ENCODE results near the gene NUF2.
"Not testable (repeated sequence)": the region's sequence is repeated elsewhere in the genome, so short reads cannot be mapped to it uniquely, and the experiment has no call there.

The NUF2 gene

GRCh38 chr1:163321311-163322305, at the start of gene NUF2:
Gene NUF2, plus strand, starts transcription at chr1:163321954. Its CDS starts 4,098 bp downstream, at chr1:163326052.
- peak within 1 kb of the TSS; percentile 87 for H3K4me3 ChIP-seq (ENCODE audit: low read depth, low read length)
- peaks cover 17% of the 10 kb centered on the region for H3K36me3 ChIP-seq (ENCODE audit: control insufficient read depth, insufficient read depth, low read length)
- no peaks in the 10 kb centered on the region for H3K9me3 ChIP-seq (ENCODE audit: control insufficient read depth, insufficient read depth, low read depth, low read length)
- H3K27ac ChIP-seq (ENCODE audit: low read depth, low read length), result peak within 1 kb of the TSS; percentile 65
- H3K4me1 ChIP-seq (ENCODE audit: control insufficient read depth, insufficient read depth, low read length), result peaks cover 6% of the 10 kb centered on the region; the same call in 1 of the 2 replicates
- H3K27me3 ChIP-seq (ENCODE audit: control insufficient read depth, insufficient read depth, low read length), result no peaks in the 10 kb centered on the region
- H3K9ac ChIP-seq (ENCODE audit: low read length), result peak within 1 kb of the TSS; percentile 79

- Histone ChIP-seq H3K9me3 (ENCODE audit: control insufficient read depth, insufficient read depth, low read depth, low read length) (no peaks in the 10 kb centered on the region), H3K36me3 (ENCODE audit: control insufficient read depth, insufficient read depth, low read length) (no peaks in the 10 kb centered on the region), H3K4me3 (ENCODE audit: low read depth, low read length) (no peak overlapping the region), H3K4me1 (ENCODE audit: control insufficient read depth, insufficient read depth, low read length) (0 out of 2 replicates have a peak, but pooled peaks cover 4% of the 10 kb centered on the region), H3K9ac (ENCODE audit: low read length) (no peak overlapping the region), H3K27me3 (ENCODE audit: control insufficient read depth, insufficient read depth, low read length) (no peaks in the 10 kb centered on the region), H3K27ac (ENCODE audit: low read depth, low read length) (no peak overlapping the region)
Observed at GRCh38 chr1:163273766-163274441, 47.9 kb upstream of the NUF2 start.

- Histone ChIP-seq H3K9ac (ENCODE audit: low read length) (no peak overlapping the region), H3K9me3 (ENCODE audit: control insufficient read depth, insufficient read depth, low read depth, low read length) (no peaks in the 10 kb centered on the region), H3K27ac (ENCODE audit: low read depth, low read length) (no peak overlapping the region), H3K4me1 (ENCODE audit: control insufficient read depth, insufficient read depth, low read length) (0 out of 2 replicates have a peak, but pooled peaks cover 4% of the 10 kb centered on the region), H3K27me3 (ENCODE audit: control insufficient read depth, insufficient read depth, low read length) (no peaks in the 10 kb centered on the region), H3K36me3 (ENCODE audit: control insufficient read depth, insufficient read depth, low read length) (no peaks in the 10 kb centered on the region), H3K4me3 (ENCODE audit: low read depth, low read length) (no peak overlapping the region)
Observed at GRCh38 chr1:163275222-163275621, 46.5 kb upstream of the NUF2 start.

GRCh38 chr1:163278602-163279001, 43.2 kb upstream of the NUF2 start:
- no peaks in the 10 kb centered on the region for H3K36me3 ChIP-seq (ENCODE audit: control insufficient read depth, insufficient read depth, low read length)
- no peak overlapping the region for H3K27ac ChIP-seq (ENCODE audit: low read depth, low read length)
- no peaks in the 10 kb centered on the region for H3K9me3 ChIP-seq (ENCODE audit: control insufficient read depth, insufficient read depth, low read depth, low read length)
- no peak overlapping the region for H3K4me3 ChIP-seq (ENCODE audit: low read depth, low read length)
- H3K27me3 ChIP-seq (ENCODE audit: control insufficient read depth, insufficient read depth, low read length), result no peaks in the 10 kb centered on the region
- 0 out of 2 replicates have a peak, but pooled peaks cover 4% of the 10 kb centered on the region for H3K4me1 ChIP-seq (ENCODE audit: control insufficient read depth, insufficient read depth, low read length)
- no peak overlapping the region for H3K9ac ChIP-seq (ENCODE audit: low read length)

GRCh38 chr1:163284867-163285266, 36.9 kb upstream of the NUF2 start:
- not testable (repeated sequence) for H3K9ac ChIP-seq (ENCODE audit: low read length); H3K4me3 ChIP-seq (ENCODE audit: low read depth, low read length); H3K36me3 ChIP-seq (ENCODE audit: control insufficient read depth, insufficient read depth, low read length); H3K9me3 ChIP-seq (ENCODE audit: control insufficient read depth, insufficient read depth, low read depth, low read length); H3K27ac ChIP-seq (ENCODE audit: low read depth, low read length); H3K4me1 ChIP-seq (ENCODE audit: control insufficient read depth, insufficient read depth, low read length); H3K27me3 ChIP-seq (ENCODE audit: control insufficient read depth, insufficient read depth, low read length)

- Histone ChIP-seq H3K4me3 (ENCODE audit: low read depth, low read length) (no peak overlapping the region), H3K9ac (ENCODE audit: low read length) (no peak overlapping the region), H3K36me3 (ENCODE audit: control insufficient read depth, insufficient read depth, low read length) (no peaks in the 10 kb centered on the region), H3K27ac (ENCODE audit: low read depth, low read length) (no peak overlapping the region), H3K4me1 (ENCODE audit: control insufficient read depth, insufficient read depth, low read length) (no peaks in the 10 kb centered on the region), H3K27me3 (ENCODE audit: control insufficient read depth, insufficient read depth, low read length) (no peaks in the 10 kb centered on the region), H3K9me3 (ENCODE audit: control insufficient read depth, insufficient read depth, low read depth, low read length) (no peaks in the 10 kb centered on the region)
Observed at GRCh38 chr1:163290025-163290640, 31.6 kb upstream of the NUF2 start.

GRCh38 chr1:163291461-163291860, 30.3 kb upstream of the NUF2 start:
- Histone ChIP-seq H3K27ac (ENCODE audit: low read depth, low read length) (no peak overlapping the region), H3K9ac (ENCODE audit: low read length) (no peak overlapping the region), H3K9me3 (ENCODE audit: control insufficient read depth, insufficient read depth, low read depth, low read length) (no peaks in the 10 kb centered on the region), H3K4me1 (ENCODE audit: control insufficient read depth, insufficient read depth, low read length) (peaks cover under 1% of the 10 kb centered on the region; the same call in 1 of the 2 replicates), H3K4me3 (ENCODE audit: low read depth, low read length) (no peak overlapping the region), H3K27me3 (ENCODE audit: control insufficient read depth, insufficient read depth, low read length) (no peaks in the 10 kb centered on the region), H3K36me3 (ENCODE audit: control insufficient read depth, insufficient read depth, low read length) (no peaks in the 10 kb centered on the region)

- H3K27me3 ChIP-seq (ENCODE audit: control insufficient read depth, insufficient read depth, low read length); H3K4me1 ChIP-seq (ENCODE audit: control insufficient read depth, insufficient read depth, low read length); H3K9ac ChIP-seq (ENCODE audit: low read length); H3K36me3 ChIP-seq (ENCODE audit: control insufficient read depth, insufficient read depth, low read length); H3K27ac ChIP-seq (ENCODE audit: low read depth, low read length); H3K4me3 ChIP-seq (ENCODE audit: low read depth, low read length); H3K9me3 ChIP-seq (ENCODE audit: control insufficient read depth, insufficient read depth, low read depth, low read length): not testable (repeated sequence)
Observed at GRCh38 chr1:163292153-163292552, 29.6 kb upstream of the NUF2 start.

- not testable (repeated sequence) for H3K27me3 ChIP-seq (ENCODE audit: control insufficient read depth, insufficient read depth, low read length); H3K9ac ChIP-seq (ENCODE audit: low read length); H3K4me3 ChIP-seq (ENCODE audit: low read depth, low read length); H3K27ac ChIP-seq (ENCODE audit: low read depth, low read length); H3K36me3 ChIP-seq (ENCODE audit: control insufficient read depth, insufficient read depth, low read length); H3K9me3 ChIP-seq (ENCODE audit: control insufficient read depth, insufficient read depth, low read depth, low read length)
- peaks cover 15% of the 10 kb centered on the region for H3K4me1 ChIP-seq (ENCODE audit: control insufficient read depth, insufficient read depth, low read length)
Observed at GRCh38 chr1:163293497-163293896, 28.3 kb upstream of the NUF2 start.

GRCh38 chr1:163295949-163296348, 25.8 kb upstream of the NUF2 start:
- H3K36me3 ChIP-seq (ENCODE audit: control insufficient read depth, insufficient read depth, low read length), result no peaks in the 10 kb centered on the region
- H3K27ac ChIP-seq (ENCODE audit: low read depth, low read length), result no peak overlapping the region
- no peak overlapping the region for H3K4me3 ChIP-seq (ENCODE audit: low read depth, low read length)
- no peaks in the 10 kb centered on the region for H3K27me3 ChIP-seq (ENCODE audit: control insufficient read depth, insufficient read depth, low read length)
- H3K9me3 ChIP-seq (ENCODE audit: control insufficient read depth, insufficient read depth, low read depth, low read length), result no peaks in the 10 kb centered on the region
- H3K4me1 ChIP-seq (ENCODE audit: control insufficient read depth, insufficient read depth, low read length), result peaks cover 20% of the 10 kb centered on the region
- H3K9ac ChIP-seq (ENCODE audit: low read length), result no peak overlapping the region
